Lower leg skin (tissue), 4 donors: ENCODE results near the gene USP35. TPM values are rescaled to one million over a fixed set of nuclear protein-coding genes. Genes with fewer than 3 reads are reported as not detected.

Source experiments
- total RNA-seq, 4 donors: library from RNA; depleted of rRNA; stranded (reverse); fragments of >200 nt; gene quantifications; one replicate each; pipeline ENCODE4 v1.1.0, GENCODE V29; 2016

Gene USP35
- total RNA-seq, 4 donors from 2014 or later: 3.0 to 4.0 (median 3.5) TPM

Other genes starting within 250 kb of the USP35 start
- gene INTS4, start 194.3 kb upstream of the USP35 start, total RNA-seq: 10 to 100 TPM; 14.7 to 24.8 (median 18.3) TPM
- gene KCTD14, start 165.6 kb upstream of the USP35 start, total RNA-seq: 1 to 10 TPM in 3 of 4 donors, under 1 TPM in 1; 0.19 to 5.3 (median 3.3) TPM
- gene THRSP, start 125.1 kb upstream of the USP35 start, total RNA-seq: 100 to 1,000 TPM in 1 of 4 donors, 10 to 100 TPM in 2, under 1 TPM in 1; 0.30 to 115 (median 39.2) TPM
- gene NDUFC2, start 109.1 kb upstream of the USP35 start, total RNA-seq: 100 to 1,000 TPM in 1 of 4 donors, 10 to 100 TPM in 3; 61.5 to 106 (median 87.4) TPM
- gene ALG8, start 49.3 kb upstream of the USP35 start, total RNA-seq: 10 to 100 TPM; 13.8 to 18.3 (median 17.0) TPM
- 10 to 100 TPM in 1 of 4 donors, 1 to 10 TPM in 3; 3.8 to 17.0 (median 7.1) TPM for gene KCTD21, start 293 bp upstream of the USP35 start, total RNA-seq
- 10 to 100 TPM; 22.5 to 32.8 (median 30.1) TPM for gene GAB2, start 228.9 kb downstream of the USP35 start, total RNA-seq